Left lobe of liver (tissue), 2 donors: Measurements from ENCODE around the gene AHNAK. TPM values are rescaled to one million over a fixed set of nuclear protein-coding genes. Genes with fewer than 3 reads are reported as not detected.
"Not testable (repeated sequence)": the region's sequence is repeated elsewhere in the genome, so short reads cannot be mapped to it uniquely, and the experiment has no call there.

Experiments
- ATAC-seq: fragments of 200-7000 bp; cut with Tn5 transposase; one replicate; pipeline ENCODE4 v1.9.1; 2020; ENCODE audit warnings: mild to moderate bottlenecking, moderate library complexity
- DNase-seq: peaks from one replicate; pipeline ENCODE4 v3.0.0-alpha.2; 2020; ENCODE audit warnings: low spot score
- total RNA-seq: library from RNA; stranded (reverse); gene quantifications from one replicate; pipeline ENCODE4 v1.2.1, GENCODE V29; 2021
- donor health status: DM: no; HTN: no; CAD: no; lungs with moderate emphysema.
- donor health status: DM: no; HTN: yes; CAD: no.

AHNAK gene
- total RNA-seq, 1 donor from 2014 or later = 115 TPM

GRCh38 chr11:62393061-62393611 is 153.5 kb downstream of the AHNAK start:
- no peak for DNase-seq
- no peak for ATAC-seq

- DNase-seq (no peak), ATAC-seq (no peak)
These were observed 154.1 kb downstream of the AHNAK start for GRCh38 chr11:62392506-62392905.

DNA sequence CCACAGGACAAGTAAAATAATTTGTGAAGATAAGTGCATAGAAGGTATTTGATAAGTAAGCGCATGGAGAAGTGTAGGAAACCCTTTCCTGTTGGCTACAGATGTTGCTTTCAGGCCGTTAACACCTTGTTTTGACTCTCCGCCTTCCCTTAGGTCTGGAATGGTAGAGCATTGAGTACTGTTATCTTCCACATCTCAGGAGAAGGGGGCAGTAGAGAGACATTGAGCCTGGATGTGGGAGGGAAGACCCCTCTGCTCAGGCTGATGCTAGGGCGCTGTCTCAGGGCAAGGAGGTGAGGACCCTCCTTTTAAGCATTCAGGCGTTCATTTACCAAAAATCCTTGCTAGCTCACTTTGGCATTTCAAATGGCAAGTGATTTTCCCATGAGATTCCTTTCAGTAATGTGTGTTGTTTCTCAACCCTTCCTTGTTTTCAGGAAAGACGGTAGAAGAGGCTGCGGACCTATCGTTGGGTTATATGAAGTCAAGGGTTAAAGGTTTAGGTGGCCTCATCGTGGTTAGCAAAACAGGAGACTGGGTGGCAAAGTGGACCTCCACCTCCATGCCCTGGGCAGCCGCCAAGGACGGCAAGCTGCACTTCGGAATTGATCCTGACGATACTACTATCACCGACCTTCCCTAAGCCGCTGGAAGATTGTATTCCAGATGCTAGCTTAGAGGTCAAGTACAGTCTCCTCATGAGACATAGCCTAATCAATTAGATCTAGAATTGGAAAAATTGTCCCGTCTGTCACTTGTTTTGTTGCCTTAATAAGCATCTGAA is 154.8 kb downstream of the AHNAK start:
- no peak for ATAC-seq
- no peak for DNase-seq

DNA sequence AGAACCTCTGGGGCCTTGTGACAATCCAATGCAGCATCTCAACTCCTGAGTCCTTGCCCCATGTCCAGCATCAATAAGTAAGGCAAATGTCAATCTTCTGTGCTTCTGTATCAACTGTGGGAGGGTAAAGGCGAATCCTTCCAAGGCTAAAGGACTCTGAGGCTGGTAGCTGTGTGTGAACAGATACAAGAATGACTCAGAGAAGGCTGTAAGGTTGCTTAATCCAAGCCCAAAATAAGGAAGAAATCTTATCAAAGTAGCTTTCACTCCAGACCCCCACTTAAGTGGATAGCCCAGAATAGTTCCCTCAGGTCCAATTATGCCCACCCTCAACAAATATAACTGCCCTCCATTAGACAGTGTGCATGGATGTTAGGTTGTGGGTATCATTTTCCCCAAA is 155.9 kb downstream of the AHNAK start:
- ATAC-seq (no peak), DNase-seq (no peak)

DNA sequence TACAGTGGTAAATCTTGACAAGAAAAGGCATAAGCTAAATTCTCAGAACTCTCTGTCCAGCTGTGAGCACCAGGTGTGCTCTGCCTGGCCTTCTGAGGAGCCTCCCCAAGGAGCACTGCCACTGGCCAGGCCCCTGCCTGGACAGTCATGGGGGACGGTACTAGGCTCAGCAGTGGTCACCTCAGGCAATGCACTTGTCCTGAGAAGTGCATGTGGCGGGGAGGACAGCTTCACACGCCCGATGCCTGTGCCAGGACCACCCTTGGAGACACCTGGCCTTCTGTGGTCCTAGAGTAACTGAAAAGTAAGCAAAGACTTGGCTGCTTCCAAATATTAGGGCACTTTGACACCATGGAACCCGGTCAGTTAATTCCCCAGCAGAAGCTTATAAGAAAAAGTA is 156.4 kb downstream of the AHNAK start:
- no peak for ATAC-seq
- no peak for DNase-seq

GRCh38 chr11:62388999-62389398 is 157.6 kb downstream of the AHNAK start:
- DNase-seq (no peak), ATAC-seq (no peak)

DNA sequence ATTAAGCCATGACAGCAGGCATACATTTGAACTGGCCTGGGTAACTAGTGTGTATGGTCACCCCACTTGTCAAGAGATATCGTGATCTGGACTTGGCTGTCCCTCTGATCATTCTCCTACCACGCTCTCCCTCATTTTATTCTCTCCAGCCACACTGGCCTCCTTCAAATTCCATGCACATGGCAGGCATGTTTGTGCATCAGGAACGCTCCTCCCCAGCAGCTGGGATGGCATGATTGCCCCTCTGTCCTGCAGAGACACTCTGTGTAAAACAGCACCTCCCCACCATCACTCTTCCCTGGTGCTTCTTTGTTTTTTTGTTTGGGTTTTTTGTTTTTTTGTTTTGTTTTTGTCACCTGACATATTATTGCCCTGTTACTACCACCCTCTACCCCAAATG is 159.2 kb downstream of the AHNAK start:
- ATAC-seq (no peak), DNase-seq (no peak)

- ATAC-seq, DNase-seq: not testable (repeated sequence)
These were observed 160.5 kb downstream of the AHNAK start for GRCh38 chr11:62386083-62386482.

DNA sequence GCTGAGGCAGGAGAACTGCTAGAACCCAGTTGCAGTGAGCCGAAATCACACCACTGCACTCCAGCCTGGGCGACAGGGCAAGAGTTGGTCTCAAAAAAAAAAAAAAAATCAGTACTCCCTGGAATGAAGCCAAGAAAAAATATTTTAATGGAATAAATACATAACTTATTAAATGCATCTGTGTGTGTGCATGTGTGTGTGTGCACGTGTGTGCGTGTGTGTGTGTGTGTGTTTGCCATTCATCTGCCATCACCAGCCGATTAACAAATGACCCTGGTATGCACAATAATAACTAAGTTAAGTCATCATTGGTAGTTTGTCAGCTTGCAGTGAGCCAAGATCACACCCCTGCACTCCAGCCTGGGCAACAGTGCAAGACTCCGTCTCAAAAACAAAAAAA is 162.8 kb downstream of the AHNAK start:
- ATAC-seq (no peak), DNase-seq (peak; percentile 10)

Other genes starting within 250 kb of the AHNAK start
- not detected for gene SCGB1D4, start 247.7 kb downstream of the AHNAK start, total RNA-seq
- gene ASRGL1, start 209.4 kb downstream of the AHNAK start, total RNA-seq = 5.6 TPM
- 2.0 TPM for gene SCGB1A1, start 127.8 kb downstream of the AHNAK start, total RNA-seq
- gene EEF1G, start 27.1 kb upstream of the AHNAK start, total RNA-seq = 441 TPM
- gene TUT1, start 44.7 kb upstream of the AHNAK start, total RNA-seq = 32.6 TPM
- 24.4 TPM for gene MTA2, start 55.1 kb upstream of the AHNAK start, total RNA-seq
- 29.9 TPM for gene EML3, start 66.0 kb upstream of the AHNAK start, total RNA-seq
- gene ROM1, start 66.5 kb upstream of the AHNAK start, total RNA-seq = 1.1 TPM
- 16.8 TPM for gene B3GAT3, start 75.2 kb upstream of the AHNAK start, total RNA-seq
- gene GANAB, start 99.8 kb upstream of the AHNAK start, total RNA-seq = 220 TPM
- gene INTS5, start 106.5 kb upstream of the AHNAK start, total RNA-seq = 12.8 TPM
- 30.4 TPM for gene C11orf98, start 118.4 kb upstream of the AHNAK start, total RNA-seq
- 3.4 TPM for gene CSKMT, start 118.5 kb upstream of the AHNAK start, total RNA-seq
- gene UQCC3, start 124.9 kb upstream of the AHNAK start, total RNA-seq = 4.9 TPM
- gene LBHD1, start 125.5 kb upstream of the AHNAK start, total RNA-seq = 3.3 TPM
- 30.5 TPM for gene UBXN1, start 132.3 kb upstream of the AHNAK start, total RNA-seq
- not detected for gene LRRN4CL, start 142.7 kb upstream of the AHNAK start, total RNA-seq
- gene BSCL2, start 160.6 kb upstream of the AHNAK start, total RNA-seq = 35.1 TPM
- gene GNG3, start 160.9 kb upstream of the AHNAK start, total RNA-seq = 0.20 TPM
- 13.7 TPM for gene HNRNPUL2, start 180.7 kb upstream of the AHNAK start, total RNA-seq
- 11.2 TPM for gene TTC9C, start 181.7 kb upstream of the AHNAK start, total RNA-seq
- 5.5 TPM for gene ZBTB3, start 207.4 kb upstream of the AHNAK start, total RNA-seq
- 22.7 TPM for gene POLR2G, start 214.8 kb upstream of the AHNAK start, total RNA-seq
- 22.9 TPM for gene TAF6L, start 224.6 kb upstream of the AHNAK start, total RNA-seq
- gene TMEM179B, start 240.6 kb upstream of the AHNAK start, total RNA-seq = 27.5 TPM
- 7.6 TPM for gene TMEM223, start 245.2 kb upstream of the AHNAK start, total RNA-seq